HG03175 (cell line): ENCODE results near the gene FAR2.
"Not testable (repeated sequence)": the region's sequence is repeated elsewhere in the genome, so short reads cannot be mapped to it uniquely, and the experiment has no call there.

ENCODE experiments used
- ATAC-seq: cut with Tn5 transposase; IDR thresholded peaks from one replicate; pipeline ENCODE4 v1.9.1; 2021; ENCODE audit warnings: mild to moderate bottlenecking, moderate library complexity; ENCODE audit not compliant: unreplicated experiment

FAR2 gene

DNA sequence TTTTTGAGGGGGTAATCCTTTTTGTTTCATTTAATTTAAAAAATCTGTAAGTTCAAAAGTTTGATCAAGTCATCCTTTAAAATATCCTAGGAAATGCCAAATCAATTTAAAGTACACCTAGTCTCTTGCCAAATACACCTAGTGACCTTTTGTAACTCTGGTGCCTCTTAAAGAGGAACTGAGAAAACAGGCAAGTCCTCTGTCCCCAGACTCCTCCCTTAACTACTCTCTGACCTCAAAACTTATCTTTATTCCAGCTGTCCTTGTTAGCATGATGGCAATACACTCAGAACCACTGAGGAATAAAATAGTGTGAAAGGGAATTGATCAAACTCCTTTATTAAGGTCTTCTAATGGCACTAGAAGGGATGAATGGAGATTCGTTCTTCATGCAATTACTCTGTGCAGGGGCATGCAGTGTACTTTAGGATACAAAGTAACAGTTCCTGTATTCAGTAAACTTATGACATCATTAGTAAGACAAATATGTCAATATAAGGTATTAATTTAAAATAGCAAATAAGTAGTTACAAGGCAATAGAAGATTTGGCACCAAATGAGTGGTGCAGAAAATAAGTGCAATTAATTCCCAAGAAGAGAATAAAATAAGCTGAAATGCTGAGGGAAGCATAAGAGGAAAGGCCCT is 3.3 kb downstream of the FAR2 start:
- peak; percentile 97 for ATAC-seq

DNA sequence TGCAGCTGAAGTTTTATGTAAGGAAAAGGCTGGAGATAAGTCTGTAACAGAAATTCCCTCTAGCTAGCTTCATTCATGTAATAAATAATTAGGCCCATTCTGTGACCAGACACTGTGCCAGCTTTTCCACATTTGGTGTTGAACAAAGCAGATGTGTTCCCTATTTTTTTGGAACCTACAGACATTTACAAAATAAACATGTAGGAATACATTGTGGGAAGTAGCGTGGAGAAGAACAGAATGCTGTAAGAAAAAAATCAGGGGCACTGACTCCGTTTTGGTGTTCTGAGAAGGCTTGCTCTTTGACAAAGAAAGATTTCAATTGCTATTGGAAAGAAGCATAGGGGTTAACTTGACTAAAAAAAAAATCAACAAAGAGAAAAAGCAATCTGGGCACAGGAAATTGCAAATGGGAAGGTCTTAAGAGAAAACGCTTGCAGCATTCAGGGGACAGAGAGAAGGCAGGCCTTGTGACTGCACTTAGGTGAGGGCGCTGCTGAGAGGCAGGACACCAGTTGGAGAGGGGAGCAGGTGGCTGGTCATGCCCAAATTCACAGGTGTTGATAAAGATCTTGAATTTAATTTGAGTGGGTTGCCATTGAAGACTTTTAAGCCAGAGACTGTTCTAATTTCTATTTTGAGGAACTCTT is 4.0 kb downstream of the FAR2 start:
- ATAC-seq: no peak

DNA sequence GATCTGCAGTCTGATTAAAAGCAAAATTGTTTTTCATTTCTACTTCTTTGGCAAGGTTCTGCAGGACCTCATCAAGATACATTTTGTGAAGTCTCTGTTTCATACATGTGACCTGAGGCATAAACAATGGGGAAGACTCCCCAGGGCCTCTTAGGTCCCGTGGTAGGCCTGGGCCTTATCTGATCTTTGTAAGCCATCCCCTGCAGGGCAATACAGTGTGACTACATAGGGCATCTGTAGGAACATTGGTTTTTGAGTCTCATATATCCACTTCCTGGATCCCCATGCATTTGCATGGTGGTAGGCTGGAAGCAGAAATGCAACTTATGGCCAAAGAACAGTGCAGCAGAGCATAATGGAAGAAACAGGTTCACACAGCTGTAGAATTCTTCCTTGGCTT is 6.0 kb downstream of the FAR2 start:
- ATAC-seq: no peak

DNA sequence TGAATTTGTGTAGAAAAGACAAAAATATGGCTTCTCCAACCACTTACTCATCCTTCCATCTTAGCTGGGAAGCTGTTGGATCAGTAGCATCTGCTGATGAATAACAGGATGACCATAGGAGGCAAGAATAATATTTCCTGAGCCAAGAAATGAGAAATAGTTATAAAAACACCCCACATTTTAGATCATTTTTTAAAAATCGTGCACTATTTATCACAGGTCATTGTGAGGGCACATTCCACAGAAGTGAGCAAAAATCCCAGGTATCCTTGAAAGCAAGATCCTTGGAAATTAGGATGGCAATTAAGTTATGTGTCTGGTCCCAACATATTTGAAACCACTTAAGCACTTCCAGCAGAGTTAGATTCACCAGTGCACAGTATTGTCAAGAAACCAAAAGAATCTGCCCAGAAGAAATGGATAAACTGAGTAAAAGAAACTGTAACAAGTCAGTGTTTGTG is 8.4 kb downstream of the FAR2 start:
- no peak for ATAC-seq

DNA sequence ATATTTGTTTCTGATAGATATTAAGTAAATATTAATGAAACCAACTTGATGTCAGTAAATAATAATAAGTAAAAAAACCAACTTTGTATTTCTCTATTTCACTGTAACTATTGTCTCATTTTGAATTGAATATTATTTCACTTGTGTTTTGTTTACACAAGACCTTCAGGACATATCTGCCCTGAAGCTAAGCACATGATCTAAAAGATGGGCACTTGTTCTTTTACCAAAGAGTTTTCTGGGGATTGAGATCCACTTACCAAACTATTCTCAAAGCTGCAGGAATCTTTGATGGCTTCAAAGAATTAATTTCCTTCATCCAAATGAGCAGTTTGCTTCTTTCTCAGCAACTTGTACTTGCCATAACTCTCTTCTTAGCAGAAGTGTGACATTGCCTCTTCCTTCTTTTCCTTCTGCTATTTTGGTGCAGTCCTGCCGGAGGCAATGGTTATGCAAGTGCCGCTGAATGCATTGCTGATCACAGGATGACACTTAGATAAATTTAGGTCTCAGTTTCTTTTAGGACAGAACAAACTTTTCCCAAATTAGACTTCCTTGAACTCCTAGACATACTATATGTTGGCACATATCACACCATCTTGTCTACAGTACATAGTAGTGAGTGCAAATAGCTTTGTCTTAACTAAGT is 9.2 kb downstream of the FAR2 start:
- no peak for ATAC-seq

DNA sequence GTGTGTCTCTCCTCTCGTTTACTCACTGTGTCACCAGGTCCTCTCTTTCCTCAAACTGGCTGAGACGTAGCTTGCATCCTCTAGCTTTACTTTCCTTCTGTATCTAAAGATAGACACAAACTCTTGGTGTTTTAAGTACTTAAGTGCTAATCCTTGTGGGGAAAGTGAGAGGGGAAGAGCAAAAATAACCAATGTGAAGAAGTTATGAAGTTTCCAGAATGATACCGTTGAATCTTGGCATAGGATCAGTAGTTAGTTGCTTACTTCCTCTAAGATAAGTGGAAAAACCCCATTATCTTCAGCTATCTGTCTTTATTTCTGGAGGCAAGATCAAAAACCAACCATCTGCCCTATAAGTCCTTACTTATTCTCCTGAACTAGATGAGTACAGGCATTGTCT is 10.6 kb downstream of the FAR2 start:
- ATAC-seq: no peak

DNA sequence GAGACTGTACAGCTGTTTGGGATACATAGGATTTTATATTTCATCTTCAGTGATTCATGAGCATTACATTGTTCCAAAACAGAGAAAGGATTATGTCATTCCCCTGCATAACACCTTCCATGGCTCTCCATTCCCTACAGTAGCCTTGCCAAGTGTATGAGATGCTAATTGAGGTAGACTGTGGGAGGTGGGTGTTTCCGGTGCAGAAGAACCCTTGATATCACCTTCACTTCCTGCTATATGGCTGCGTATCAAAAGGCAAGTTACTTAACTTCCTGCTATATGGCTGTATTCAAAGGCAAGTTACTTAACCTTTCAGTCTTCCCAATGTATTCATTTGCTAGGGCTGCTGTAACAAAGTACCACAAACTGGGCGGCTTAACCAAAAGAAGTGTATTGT is 11.2 kb downstream of the FAR2 start:
- ATAC-seq: no peak

DNA sequence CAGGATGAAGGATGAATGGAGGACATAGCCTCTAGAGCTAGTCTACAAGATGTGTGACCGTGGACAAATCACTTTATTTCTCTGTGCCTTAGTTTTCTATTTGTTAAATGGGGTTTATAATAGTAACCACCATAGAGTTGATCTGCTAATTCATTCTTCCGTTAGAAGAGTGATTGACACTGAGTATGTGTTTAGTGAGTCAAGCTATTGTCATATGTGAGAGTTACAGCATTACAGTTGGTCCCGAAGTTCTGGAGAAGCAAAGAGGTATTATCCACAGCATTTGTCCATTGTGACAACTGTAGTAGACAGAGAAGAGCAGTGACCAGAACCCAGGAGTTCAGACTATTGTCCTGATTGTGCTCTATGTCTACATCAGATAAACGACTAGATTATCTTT is 14.1 kb downstream of the FAR2 start:
- ATAC-seq: no peak

DNA sequence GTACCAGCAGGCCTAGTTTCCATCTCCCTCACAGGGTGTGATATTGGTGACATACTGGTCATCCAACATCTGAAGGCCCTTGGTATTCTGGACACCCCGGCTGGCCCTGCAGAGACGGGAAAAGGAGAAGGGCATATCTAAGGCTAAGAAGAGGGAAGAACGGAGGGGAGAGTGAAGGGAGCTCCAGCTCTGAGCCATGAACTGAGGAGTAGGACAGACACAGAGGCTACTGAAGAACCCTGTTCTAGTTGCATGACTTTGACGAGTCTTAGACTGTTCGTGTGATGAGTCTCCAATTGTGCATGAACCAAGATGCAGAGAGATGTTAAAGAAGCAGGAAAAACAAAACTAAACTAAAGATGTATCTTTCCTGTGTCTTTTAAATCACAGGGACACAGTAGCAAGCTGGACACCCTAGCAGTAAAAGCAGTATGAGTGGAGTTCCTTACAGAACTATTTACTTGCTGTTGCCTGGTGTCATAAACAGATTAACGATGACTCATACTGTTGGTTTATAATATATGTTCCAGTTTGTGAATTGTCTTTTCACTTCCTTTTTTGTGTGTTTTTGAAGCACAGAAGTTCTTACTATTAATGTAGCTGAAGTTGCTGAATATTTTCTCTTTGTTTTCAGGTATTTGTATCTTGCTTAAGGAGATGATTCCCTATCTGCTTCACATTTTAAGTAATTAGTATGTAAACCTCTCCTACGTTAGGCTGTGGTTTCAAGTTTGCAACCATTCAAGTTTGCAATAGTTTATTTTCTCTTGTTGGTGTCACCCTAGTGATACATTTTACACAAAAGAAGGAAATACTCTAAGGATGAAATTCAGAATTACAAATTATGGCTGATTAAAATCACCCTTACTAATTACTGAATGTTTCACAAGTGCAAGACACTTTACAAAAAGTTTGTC is 15.7 kb downstream of the FAR2 start:
- ATAC-seq: peak; percentile 100

DNA sequence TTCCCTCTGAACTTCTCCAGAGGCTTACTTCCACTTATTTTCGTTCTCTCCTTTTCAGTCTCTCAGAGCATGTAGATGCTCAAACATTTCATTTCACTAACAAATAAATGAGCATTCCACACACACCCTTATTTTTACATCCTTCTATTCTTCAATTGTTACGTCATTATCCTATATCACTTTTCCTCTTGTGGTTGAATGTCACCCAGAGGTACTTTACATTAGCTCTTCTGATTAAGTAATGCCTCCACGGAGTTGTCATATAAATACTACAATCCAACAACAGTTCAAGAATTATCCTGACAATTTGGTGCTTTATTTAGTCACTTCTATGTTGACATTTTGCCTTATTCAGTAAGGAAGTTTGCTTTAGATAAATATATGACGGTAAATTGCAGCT is 18.4 kb downstream of the FAR2 start:
- no peak for ATAC-seq

DNA sequence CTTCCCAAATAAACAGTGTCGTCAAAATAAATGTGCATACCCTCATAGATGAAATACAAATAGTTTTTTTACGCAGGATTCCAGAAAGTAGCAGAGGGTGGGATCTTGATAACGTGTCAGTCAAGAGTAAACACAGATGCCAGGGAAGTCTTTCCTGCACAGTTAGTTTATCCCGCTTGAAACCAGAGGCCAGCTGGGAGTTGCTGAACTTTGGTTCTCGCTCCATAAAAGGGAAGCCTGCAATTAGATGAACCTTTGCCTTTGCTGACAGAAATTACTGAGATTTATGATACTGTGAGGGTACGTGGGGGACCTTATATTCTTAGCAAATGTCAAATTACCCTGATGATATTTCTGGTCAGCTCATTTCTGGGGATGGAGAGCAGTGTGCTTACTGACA is 18.9 kb downstream of the FAR2 start:
- ATAC-seq: no peak

DNA sequence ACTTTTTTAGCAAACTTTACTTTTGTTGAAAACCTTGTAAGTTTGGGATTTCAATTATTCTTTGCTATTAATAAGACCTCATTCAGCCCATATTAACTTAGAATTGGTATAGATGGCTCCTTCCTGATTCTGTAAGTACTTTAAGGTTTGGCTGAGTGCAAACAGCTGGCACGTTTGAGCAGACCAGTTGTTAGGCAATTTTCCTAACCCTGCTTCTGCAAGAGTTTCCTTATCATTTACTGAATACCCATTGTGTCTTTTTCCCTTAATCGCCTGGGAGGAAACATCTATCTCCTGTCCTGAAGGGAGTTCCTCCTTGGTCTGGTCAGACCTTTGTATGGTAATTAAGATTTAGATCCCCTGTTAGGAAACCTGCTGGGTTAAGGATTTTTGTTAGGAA is 20.9 kb downstream of the FAR2 start:
- ATAC-seq: not testable (repeated sequence)

DNA sequence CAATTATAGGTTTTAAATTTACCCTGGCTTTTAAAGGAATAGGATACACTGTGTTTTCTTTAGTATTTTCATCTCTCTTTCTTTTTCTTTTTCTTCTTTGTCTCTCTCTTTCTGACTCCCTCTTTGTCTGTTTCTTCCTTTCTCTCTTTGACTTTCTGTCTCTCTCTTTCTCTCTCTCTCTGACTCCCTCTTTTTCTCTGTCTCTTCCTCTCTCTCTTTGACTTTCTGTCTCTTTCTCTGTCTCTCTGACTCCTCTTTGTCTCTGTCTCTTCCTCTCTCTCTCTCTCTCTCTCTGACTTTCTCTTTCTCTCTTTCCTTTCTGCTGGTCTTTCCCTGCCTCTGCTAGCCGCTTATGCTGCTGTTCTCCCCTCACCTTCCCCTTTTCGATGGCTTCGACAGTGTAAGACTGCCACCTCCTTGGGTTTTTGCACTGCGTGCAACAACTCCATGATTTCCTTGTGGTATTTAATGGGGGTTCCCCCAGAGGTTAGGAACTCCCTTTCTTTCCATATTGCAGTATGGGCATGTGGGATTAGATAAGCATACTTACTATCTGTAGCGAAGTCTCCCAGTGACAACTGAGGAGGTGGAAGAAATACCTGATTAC is 21.5 kb downstream of the FAR2 start:
- not testable (repeated sequence) for ATAC-seq

DNA sequence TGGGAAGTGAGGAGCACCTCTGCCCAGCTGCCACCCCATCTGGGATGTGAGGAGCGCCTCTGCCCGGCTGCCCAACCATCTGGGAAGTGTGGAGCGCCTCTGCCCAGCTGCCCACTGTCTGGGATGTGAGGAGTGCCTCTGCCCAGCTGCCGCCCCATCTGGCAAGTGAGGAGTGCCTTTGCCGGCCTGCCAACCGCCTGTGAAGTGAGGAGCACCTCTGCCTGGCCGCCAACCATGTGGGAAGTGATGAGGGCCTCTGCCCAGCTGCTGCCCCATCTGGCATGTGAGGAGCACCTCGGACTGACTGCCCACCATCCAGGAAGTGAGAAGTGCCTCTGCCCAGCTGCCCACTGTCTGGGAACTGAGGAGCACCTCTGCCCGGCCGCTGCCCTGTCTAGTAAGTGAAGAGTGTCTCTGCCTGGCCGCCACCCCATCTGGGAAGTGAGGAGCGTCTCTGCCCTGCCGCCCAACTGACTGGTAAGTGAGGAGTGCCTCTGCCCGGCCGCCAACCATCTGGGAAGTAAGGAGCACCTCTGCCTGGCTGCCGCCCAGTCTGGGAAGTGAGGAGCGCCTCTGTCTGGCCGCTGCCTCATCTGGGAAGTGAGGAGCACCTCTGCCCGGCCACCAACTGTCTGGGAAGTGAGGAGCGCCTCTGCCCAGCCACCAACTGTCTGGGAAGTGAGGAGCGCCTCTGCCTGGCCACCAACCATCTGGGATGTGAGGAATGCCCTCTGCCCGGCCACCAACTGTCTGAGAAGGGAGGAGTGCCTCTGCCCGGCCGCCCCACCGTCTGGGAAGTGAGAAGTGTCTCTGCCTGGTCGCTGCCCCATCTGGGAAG is 22.6 kb downstream of the FAR2 start:
- ATAC-seq: no peak

DNA sequence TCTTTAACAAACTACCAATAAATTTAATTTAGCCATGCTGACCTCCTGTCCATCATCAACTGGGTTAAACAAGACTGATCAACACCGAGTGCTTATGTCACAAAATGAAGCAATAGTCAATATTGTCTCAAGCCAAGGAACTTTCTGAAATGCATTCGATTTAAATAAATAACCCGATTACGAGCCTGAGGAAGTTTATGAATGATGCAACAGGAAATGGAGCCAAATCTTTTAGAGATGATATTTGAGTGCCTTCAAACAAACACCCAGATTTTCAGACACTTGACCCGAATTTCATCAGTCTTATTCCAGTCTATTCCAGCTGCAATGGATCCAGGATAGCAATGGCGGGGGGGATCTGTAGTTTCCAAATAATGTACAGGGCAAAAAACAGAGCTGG is 27.9 kb downstream of the FAR2 start:
- ATAC-seq: no peak

DNA sequence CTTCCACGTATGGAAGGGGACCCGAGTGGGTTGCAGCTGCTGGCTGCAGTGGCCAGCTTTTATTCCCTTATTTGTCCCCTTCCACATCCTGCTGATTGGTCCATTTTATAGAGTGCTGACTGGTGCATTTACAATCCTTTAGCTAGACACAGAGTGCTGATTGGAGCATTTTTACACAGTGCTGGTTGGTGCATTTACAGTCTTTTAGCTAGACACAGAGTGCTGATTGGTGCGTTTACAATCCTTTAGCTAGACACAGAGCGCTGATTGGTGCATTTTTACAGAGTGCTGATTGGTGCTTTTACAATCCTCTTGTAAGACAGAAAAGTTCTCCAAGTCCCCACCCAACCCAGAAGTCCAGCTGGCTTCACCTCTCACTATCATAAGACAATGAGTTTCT is 33.2 kb downstream of the FAR2 start:
- not testable (repeated sequence) for ATAC-seq

DNA sequence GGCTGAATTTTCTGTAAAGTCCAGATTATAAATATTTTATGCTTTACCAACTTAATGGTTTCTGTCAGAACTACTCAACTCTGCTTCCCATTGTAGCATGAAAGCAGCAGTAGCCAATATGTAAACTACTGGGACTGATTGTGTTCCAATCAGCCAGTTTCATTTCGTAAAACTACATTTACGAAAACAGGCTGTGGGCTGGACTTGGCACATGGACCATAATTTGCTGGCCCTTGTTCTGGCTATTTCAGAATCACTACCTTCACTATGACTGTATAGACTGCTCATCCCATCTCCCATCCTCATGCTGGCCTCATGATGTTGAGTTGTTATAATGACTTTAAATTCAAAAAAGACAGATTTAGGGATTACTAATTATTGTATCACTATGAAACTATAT is 38.7 kb downstream of the FAR2 start:
- no peak for ATAC-seq

DNA sequence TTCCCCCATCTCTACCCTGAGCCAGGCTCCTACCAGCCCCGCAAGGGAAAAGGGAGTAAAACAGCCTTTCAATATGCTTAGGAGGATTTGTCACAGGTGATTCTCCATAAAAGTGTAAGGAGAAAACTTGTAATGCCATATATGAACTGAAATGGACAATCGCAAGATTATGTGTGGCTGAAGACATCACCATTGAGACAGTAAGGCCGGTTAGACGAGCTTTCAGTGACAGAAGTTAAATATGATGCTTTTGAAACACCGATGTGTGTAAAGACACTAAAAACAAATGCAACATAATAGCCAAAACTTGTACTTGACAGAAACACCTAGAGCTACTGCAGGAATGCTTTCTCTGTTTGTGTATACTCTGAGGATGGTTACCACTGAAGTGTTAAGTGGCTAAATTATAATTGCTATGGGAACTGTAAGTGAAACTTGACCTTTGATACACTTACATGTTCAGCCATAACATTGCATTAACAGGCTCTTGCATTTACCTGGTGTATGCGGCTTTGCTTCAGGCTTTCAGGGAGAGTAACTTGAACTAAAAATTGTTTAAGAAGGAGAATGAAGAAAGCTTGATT is 42.3 kb downstream of the FAR2 start:
- ATAC-seq: no peak

DNA sequence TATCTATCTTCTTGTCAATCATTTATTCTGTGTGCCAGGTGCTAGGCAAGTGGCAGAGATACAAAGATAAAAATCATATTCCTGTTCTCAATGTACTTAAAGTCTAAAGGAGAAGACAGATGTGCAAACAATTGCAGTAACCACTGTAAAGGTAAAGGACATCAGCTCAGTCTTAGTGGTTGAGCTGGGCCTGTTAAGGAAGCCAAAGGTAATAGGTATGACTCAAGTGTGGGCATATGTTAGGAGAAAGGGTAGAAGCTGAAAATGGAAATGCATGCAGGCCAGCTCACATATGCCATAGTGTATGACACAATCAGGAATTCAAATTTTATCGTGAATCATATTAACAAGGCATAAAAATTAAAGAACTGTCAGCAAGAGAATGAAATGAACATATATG is 49.8 kb downstream of the FAR2 start:
- ATAC-seq: no peak

DNA sequence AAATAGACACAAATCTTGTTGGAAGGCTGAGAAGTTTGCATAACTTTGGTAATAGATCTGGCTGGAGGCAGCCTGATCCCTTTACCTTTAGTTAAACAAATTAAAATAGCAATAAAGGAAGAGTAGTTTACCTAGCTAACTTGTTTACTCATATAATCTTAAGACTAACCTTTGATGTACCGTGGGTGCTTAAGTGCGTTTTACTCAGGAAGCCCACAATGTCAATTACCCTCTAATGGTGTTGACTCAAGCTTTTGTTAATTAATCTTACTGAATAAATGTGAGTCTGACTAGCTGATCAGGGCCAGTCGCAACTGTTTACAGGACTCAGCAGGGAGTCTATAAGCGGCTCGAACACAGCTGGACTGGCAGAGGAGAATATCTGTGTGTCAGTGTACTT is 51.5 kb downstream of the FAR2 start:
- no peak for ATAC-seq
